Endothelial cell of umbilical vein (primary cell): ENCODE data around the gene USH2A. TPM values are rescaled to one million over a fixed set of nuclear protein-coding genes. Genes with fewer than 3 reads are reported as not detected.

Source experiments
- BruUV-seq: library from RNA; stranded (reverse); fragments of 400-500 nt; replicated peaks from 2 replicates; lab custom pipeline; 2021; lab: Mats Ljungman, UMichigan
- CTCF ChIA-PET: fragments of 300-600, 350-600 bp; sonication (Branson Sonifier 250); formaldehyde crosslinking; loops from one replicate; lab custom pipeline; 2021; ENCODE audit warnings: antibody characterized with exemption, inconsistent platforms; lab: Charles Lee
- POLR2A ChIA-PET: fragments of 300-600, 350-600 bp; sonication (Branson Sonifier 250); formaldehyde crosslinking; loops from one replicate; lab custom pipeline; 2021; ENCODE audit warnings: antibody characterized with exemption, inconsistent platforms; lab: Charles Lee
- DNase-seq: peaks from one replicate; pipeline ENCODE4 v3.0.0-alpha.2; 2011; ENCODE audit warnings: low read depth, low spot score
- FAIRE-seq: peaks from 2 replicates; lab custom pipeline; 2011; peaks lifted over from hg19 to GRCh38; lab: Jason Lieb, UNC
- H2AFZ ChIP-seq: 2 replicates; pipeline ENCODE4 v1.6.0; 2012; ENCODE audit warnings: low read depth, low read length, control low read depth, inconsistent platforms
- H3K27ac ChIP-seq: 2 replicates; pipeline ENCODE4 v1.5.1; 2011; ENCODE audit warnings: low read depth, mild to moderate bottlenecking, control low read depth, low read length, moderate library complexity; ENCODE audit not compliant: insufficient read depth
- H3K27me3 ChIP-seq, 2 experiments: 2 replicates each; pipeline versions ENCODE4 v1.6.0 to v1.6.1; 2011; ENCODE audit warnings: low read length in 2 of 2, mixed read lengths in 1 of 2; ENCODE audit not compliant: control insufficient read depth in 2 of 2, insufficient read depth in 2 of 2
- H3K36me3 ChIP-seq, 2 experiments: 2 replicates in 1 of 2; 3 replicates in 1 of 2; pipeline ENCODE4 v1.5.1; 2011; ENCODE audit warnings: low read length in 2 of 2, mild to moderate bottlenecking in 1 of 2, moderate library complexity in 1 of 2; ENCODE audit not compliant: control insufficient read depth in 2 of 2, insufficient read depth in 2 of 2; ENCODE audit errors: extremely low read depth in 1 of 2
- H3K4me1 ChIP-seq: 3 replicates; pipeline ENCODE4 v1.5.1; 2011; ENCODE audit warnings: mild to moderate bottlenecking, low read length; ENCODE audit not compliant: control insufficient read depth, insufficient read depth; ENCODE audit errors: extremely low read depth
- H3K4me2 ChIP-seq: 2 replicates; pipeline ENCODE4 v1.6.1; 2011; ENCODE audit warnings: low read length, control low read depth, mixed read lengths; ENCODE audit not compliant: insufficient read depth
- H3K4me3 ChIP-seq, 3 experiments: fragments of 200-600 bp in 1 of 3; sonication (generic), shearing (Covaris generic) in 1 of 3; replicated peaks in 1 of 3; 2 replicates each; pipeline ENCODE4 v1.5.1; 2011 to 2016; ENCODE audit warnings: control low read depth in 3 of 3, low read length in 3 of 3, mild to moderate bottlenecking in 2 of 3, inconsistent platforms in 1 of 3, low read depth in 1 of 3, moderate library complexity in 1 of 3; ENCODE audit not compliant: insufficient read depth in 1 of 3
- H3K79me2 ChIP-seq: 2 replicates; pipeline ENCODE4 v1.6.0; 2012; ENCODE audit warnings: low read length, inconsistent platforms; ENCODE audit not compliant: control insufficient read depth, insufficient read depth
- H3K9ac ChIP-seq: replicated peaks from 2 replicates; pipeline ENCODE3; 2011; ENCODE audit warnings: low read length, control low read depth; ENCODE audit not compliant: insufficient read depth; ENCODE audit errors: extremely low read depth
- H3K9me1 ChIP-seq: replicated peaks from 3 replicates; pipeline ENCODE4 v1.6.0; 2011; ENCODE audit warnings: mild to moderate bottlenecking, low read length; ENCODE audit not compliant: control insufficient read depth, insufficient read depth; ENCODE audit errors: extremely low read depth
- H3K9me3 ChIP-seq: replicated peaks from 2 replicates; pipeline ENCODE4 v1.5.1; 2012; ENCODE audit warnings: low read length, inconsistent platforms; ENCODE audit not compliant: control insufficient read depth, insufficient read depth
- H4K20me1 ChIP-seq: replicated peaks from 2 replicates; pipeline ENCODE3; 2011; ENCODE audit warnings: mild to moderate bottlenecking, low read length; ENCODE audit not compliant: control insufficient read depth, insufficient read depth; ENCODE audit errors: extremely low read depth
- EZH2 ChIP-seq: IDR thresholded peaks from 2 replicates; pipeline ENCODE4 v1.6.1; 2012; ENCODE audit warnings: borderline replicate concordance, low read depth, mild to moderate bottlenecking, moderate library complexity, low read length, inconsistent platforms; ENCODE audit not compliant: severe bottlenecking
- FOS ChIP-seq: IDR thresholded peaks from 2 replicates; pipeline ENCODE4 v1.6.1; 2011; ENCODE audit warnings: mild to moderate bottlenecking, low read length, moderate library complexity, borderline replicate concordance; ENCODE audit not compliant: insufficient read depth
- GATA2 ChIP-seq: IDR thresholded peaks from 2 replicates; pipeline ENCODE4 v1.7.0; 2011; ENCODE audit warnings: low read depth, mild to moderate bottlenecking, moderate library complexity, mixed read lengths, low read length; ENCODE audit not compliant: insufficient read length, insufficient read depth
- JUN ChIP-seq: IDR thresholded peaks from 2 replicates; pipeline ENCODE4 v1.6.1; 2011; ENCODE audit warnings: borderline replicate concordance, low read depth; ENCODE audit not compliant: insufficient read length, insufficient read depth
- MYC ChIP-seq: IDR thresholded peaks from one replicate; pipeline ENCODE4 v1.6.1; 2011; ENCODE audit warnings: mild to moderate bottlenecking, low read depth, low read length
- POLR2A ChIP-seq: IDR thresholded peaks from 2 replicates; pipeline ENCODE4 v1.6.1; 2012; ENCODE audit warnings: low read depth, mild to moderate bottlenecking, control low read depth, low read length
- POLR2AphosphoS5 ChIP-seq: IDR thresholded peaks from 2 replicates; pipeline ENCODE4 v1.6.1; 2012; ENCODE audit warnings: low read depth, mild to moderate bottlenecking, control low read depth, low read length, moderate library complexity; ENCODE audit not compliant: insufficient read depth
- dilution Hi-C: fragments of 300-500 bp; cut with MboI; formaldehyde crosslinking; loops from one replicate; pipeline ENCODE4 v1.15.0; 2019; ENCODE audit warnings: low sequenced_read_pairs; ENCODE audit not compliant: extremely low pct_ligation_motif_present
- intact Hi-C: fragments of 100-400 bp; cut with micrococcal nuclease; formaldehyde crosslinking; loops from one replicate; pipeline ENCODE4 v1.10.0; 2022
- polyA plus RNA-seq, 4 experiments: library from polyadenylated mRNA; depleted of rRNA in 3 of 4; stranded (reverse) in 3 of 4; unstranded in 1 of 4; fragments of >200 nt; gene quantifications; 2 replicates each; pipeline versions ENCODE4 v1.2.1 to v1.2.3, GENCODE V29; 2011 to 2012; ENCODE audit warnings: missing spikeins in 1 of 4
- total RNA-seq: library from RNA; stranded (reverse); gene quantifications from 2 replicates; pipeline ENCODE4 v1.2.3, GENCODE V29; 2021
- TF ChIP-seq, protein P1 (sequence below), 2 donors: IDR thresholded peaks; 1 replicate in 1 of 2; 2 replicates in 1 of 2; pipeline ENCODE4 v1.5.1; 2011; ENCODE audit warnings: low read length in 2 of 2, mild to moderate bottlenecking in 2 of 2, moderate library complexity in 2 of 2, control low read depth in 1 of 2, inconsistent platforms in 1 of 2, low read depth in 1 of 2; ENCODE audit not compliant: insufficient read depth in 1 of 2; ENCODE audit errors: extremely low read depth in 1 of 2
- TF ChIP-seq, protein P2 (sequence below): IDR thresholded peaks from 2 replicates; pipeline ENCODE4 v1.6.1; 2011; ENCODE audit not compliant: insufficient read depth, insufficient read length

Gene USH2A
- total and polyA plus RNA-seq, 2 donors (not counting 3 experiments of a cell fraction or from before 2014, with no cell fraction given) = not detected

DNA sequence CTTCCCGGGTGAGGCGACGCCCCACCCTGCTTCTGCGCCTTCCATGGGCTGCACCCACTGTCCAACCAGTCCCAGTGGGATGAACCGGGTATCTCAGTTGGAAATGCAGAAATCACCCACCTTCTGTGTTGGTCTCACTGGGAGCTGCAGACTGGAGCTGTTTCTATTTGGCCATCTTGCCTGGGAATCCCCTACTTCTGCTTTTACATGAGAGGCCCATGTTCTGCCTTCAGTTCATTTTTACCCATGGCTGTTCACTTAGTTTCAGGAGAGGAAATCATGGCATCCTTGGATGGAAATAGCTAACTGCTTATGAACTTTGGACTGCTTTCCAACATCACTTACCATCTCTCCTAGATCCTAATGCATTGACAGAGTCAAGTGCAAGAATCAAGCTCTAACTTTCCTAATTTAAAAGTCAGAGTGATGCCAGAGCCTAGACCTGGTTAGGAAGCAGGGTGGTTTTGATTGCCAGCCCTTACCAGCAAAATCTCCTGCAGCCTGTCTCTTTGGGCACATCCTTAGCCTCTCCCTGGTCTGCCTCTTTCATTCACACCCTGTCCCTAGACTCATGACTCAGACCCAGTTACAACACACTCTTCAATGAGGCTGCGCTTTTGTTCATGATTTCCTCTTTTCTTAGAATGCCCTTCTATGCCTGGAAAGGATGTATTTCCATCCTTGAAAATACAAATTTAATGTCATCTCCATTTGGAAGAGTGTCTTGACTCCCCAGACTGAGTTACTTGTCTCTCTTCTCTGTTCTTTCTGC is 719.0 kb downstream of the USH2A start:
- POLR2A ChIA-PET = no interaction called here
- BruUV-seq = no TSS peak
- intact Hi-C loops (no loop called here), dilution Hi-C loops (no loop called here)
- Histone ChIP-seq H3K4me3 (no peak overlapping the region), H3K9me3 (no peaks in the 10 kb centered on the region), H3K9ac (no peak overlapping the region), H3K27me3 (no peaks in the 10 kb centered on the region), H3K9me1 (no peaks in the 10 kb centered on the region), H3K27ac (no peak overlapping the region), H3K4me2 (no peak overlapping the region), H3K79me2 (no peaks in the 10 kb centered on the region), H3K4me1 (no peaks in the 10 kb centered on the region), H3K36me3 (no peaks in the 10 kb centered on the region), H2AFZ (no peak overlapping the region), H4K20me1 (no peaks in the 10 kb centered on the region)
- CTCF ChIA-PET = no interaction called here
- no peak for FAIRE-seq
- no peak for DNase-seq
- no peak for TF ChIP-seq EZH2
- TF ChIP-seq JUN = no peak
- TF ChIP-seq POLR2AphosphoS5 = no peak
- no peak for TF ChIP-seq POLR2A
- TF ChIP-seq FOS = no peak
- TF ChIP-seq GATA2 = no peak
- TF ChIP-seq, protein P1, sequence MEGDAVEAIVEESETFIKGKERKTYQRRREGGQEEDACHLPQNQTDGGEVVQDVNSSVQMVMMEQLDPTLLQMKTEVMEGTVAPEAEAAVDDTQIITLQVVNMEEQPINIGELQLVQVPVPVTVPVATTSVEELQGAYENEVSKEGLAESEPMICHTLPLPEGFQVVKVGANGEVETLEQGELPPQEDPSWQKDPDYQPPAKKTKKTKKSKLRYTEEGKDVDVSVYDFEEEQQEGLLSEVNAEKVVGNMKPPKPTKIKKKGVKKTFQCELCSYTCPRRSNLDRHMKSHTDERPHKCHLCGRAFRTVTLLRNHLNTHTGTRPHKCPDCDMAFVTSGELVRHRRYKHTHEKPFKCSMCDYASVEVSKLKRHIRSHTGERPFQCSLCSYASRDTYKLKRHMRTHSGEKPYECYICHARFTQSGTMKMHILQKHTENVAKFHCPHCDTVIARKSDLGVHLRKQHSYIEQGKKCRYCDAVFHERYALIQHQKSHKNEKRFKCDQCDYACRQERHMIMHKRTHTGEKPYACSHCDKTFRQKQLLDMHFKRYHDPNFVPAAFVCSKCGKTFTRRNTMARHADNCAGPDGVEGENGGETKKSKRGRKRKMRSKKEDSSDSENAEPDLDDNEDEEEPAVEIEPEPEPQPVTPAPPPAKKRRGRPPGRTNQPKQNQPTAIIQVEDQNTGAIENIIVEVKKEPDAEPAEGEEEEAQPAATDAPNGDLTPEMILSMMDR (IDR thresholded peaks at IDR 0.05; ENCODE audit: extremely low read depth in 1 of 2, insufficient read depth in 1 of 2, low read depth in 1 of 2, low read length in 2 of 2) = no peak
- no peak for TF ChIP-seq MYC
- TF ChIP-seq, protein P2, sequence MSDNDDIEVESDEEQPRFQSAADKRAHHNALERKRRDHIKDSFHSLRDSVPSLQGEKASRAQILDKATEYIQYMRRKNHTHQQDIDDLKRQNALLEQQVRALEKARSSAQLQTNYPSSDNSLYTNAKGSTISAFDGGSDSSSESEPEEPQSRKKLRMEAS = no peak
